H9 (cell line): ENCODE data around the gene PANK2. TPM values are rescaled to one million over a fixed set of nuclear protein-coding genes. Genes with fewer than 3 reads are reported as not detected.

Source experiments
- DNase-seq: peaks from one replicate; pipeline ENCODE4 v3.0.0-alpha.2; 2017
- H2AFZ ChIP-seq: one replicate; pipeline ENCODE4 v1.6.1; 2013; ENCODE audit warnings: mild to moderate bottlenecking, low read length, control low read depth, moderate library complexity
- H2AK5ac ChIP-seq: 2 replicates; pipeline ENCODE4 v1.6.1; 2013; ENCODE audit warnings: low read length, control low read depth, mixed read lengths; ENCODE audit not compliant: insufficient read length
- H2BK120ac ChIP-seq: one replicate; pipeline ENCODE4 v1.6.1; 2013; ENCODE audit warnings: low read depth, mild to moderate bottlenecking, low read length, control low read depth, inconsistent platforms; ENCODE audit not compliant: poor library complexity, severe bottlenecking
- H2BK12ac ChIP-seq: 2 replicates; pipeline ENCODE4 v1.6.1; 2013; ENCODE audit warnings: low read length, control low read depth, mixed read lengths, low read depth; ENCODE audit not compliant: insufficient read length
- H2BK15ac ChIP-seq: 2 replicates; pipeline ENCODE4 v1.6.1; 2013; ENCODE audit warnings: low read depth, low read length, control low read depth
- H2BK20ac ChIP-seq: one replicate; pipeline ENCODE4 v1.6.1; 2013; ENCODE audit warnings: low read depth, mild to moderate bottlenecking, low read length, control low read depth, inconsistent platforms; ENCODE audit not compliant: poor library complexity, severe bottlenecking
- H2BK5ac ChIP-seq: 2 replicates; pipeline ENCODE4 v1.6.1; 2013; ENCODE audit warnings: low read length, control low read depth, mixed read lengths; ENCODE audit not compliant: insufficient read length
- H3K14ac ChIP-seq: 2 replicates; pipeline ENCODE4 v1.6.1; 2013; ENCODE audit warnings: low read length, control low read depth; ENCODE audit not compliant: insufficient read depth
- H3K18ac ChIP-seq: 2 replicates; pipeline ENCODE4 v1.6.1; 2013; ENCODE audit warnings: low read depth, mild to moderate bottlenecking, mixed read lengths, low read length, control low read depth; ENCODE audit not compliant: insufficient read length
- H3K23ac ChIP-seq: 2 replicates; pipeline ENCODE4 v1.6.1; 2013; ENCODE audit warnings: low read length, control low read depth, mixed read lengths, low read depth; ENCODE audit not compliant: insufficient read length
- H3K23me2 ChIP-seq: 2 replicates; pipeline ENCODE4 v1.6.1; 2013; ENCODE audit warnings: low read depth, mild to moderate bottlenecking, mixed read lengths, low read length, control low read depth; ENCODE audit not compliant: insufficient read length, poor library complexity, severe bottlenecking
- H3K27ac ChIP-seq: 2 replicates; pipeline ENCODE4 v1.5.1; 2013; ENCODE audit warnings: low read length, control low read depth, mixed read lengths, low read depth; ENCODE audit not compliant: insufficient read length
- H3K27me3 ChIP-seq: 2 replicates; pipeline ENCODE4 v1.6.1; 2013; ENCODE audit warnings: low read length, control low read depth, inconsistent platforms; ENCODE audit not compliant: insufficient read depth
- H3K4ac ChIP-seq: 2 replicates; pipeline ENCODE4 v1.6.1; 2013; ENCODE audit warnings: low read depth, mild to moderate bottlenecking, control low read depth, inconsistent platforms, low read length, moderate library complexity
- H3K4me1 ChIP-seq: 2 replicates; pipeline ENCODE4 v1.6.1; 2013; ENCODE audit warnings: low read length, control low read depth, inconsistent platforms; ENCODE audit not compliant: insufficient read depth
- H3K4me2 ChIP-seq: 2 replicates; pipeline ENCODE4 v1.6.1; 2013; ENCODE audit warnings: low read length, control low read depth, mixed read lengths; ENCODE audit not compliant: insufficient read length, insufficient read depth
- H3K56ac ChIP-seq: 2 replicates; pipeline ENCODE4 v1.6.1; 2013; ENCODE audit warnings: low read depth, mild to moderate bottlenecking, mixed read lengths, low read length, control low read depth; ENCODE audit not compliant: insufficient read length
- H3K79me1 ChIP-seq: 2 replicates; pipeline ENCODE4 v1.6.1; 2013; ENCODE audit warnings: low read depth, mild to moderate bottlenecking, moderate library complexity, low read length, control low read depth, inconsistent platforms; ENCODE audit not compliant: insufficient read depth, poor library complexity, severe bottlenecking
- H3K79me2 ChIP-seq: 2 replicates; pipeline ENCODE4 v1.6.1; 2013; ENCODE audit warnings: low read length, control low read depth, inconsistent platforms; ENCODE audit not compliant: insufficient read depth
- H3K9ac ChIP-seq: 2 replicates; pipeline ENCODE4 v1.6.1; 2013; ENCODE audit warnings: low read length, control low read depth, mixed read lengths; ENCODE audit not compliant: insufficient read length; ENCODE audit errors: extremely low read depth
- H3K9me3 ChIP-seq: one replicate; pipeline ENCODE4 v1.6.1; 2013; ENCODE audit warnings: low read depth, low read length, inconsistent platforms; ENCODE audit not compliant: control insufficient read depth
- H3T11ph ChIP-seq: one replicate; pipeline ENCODE4 v1.6.1; 2013; ENCODE audit warnings: mild to moderate bottlenecking, low read length, control low read depth, inconsistent platforms
- H4K20me1 ChIP-seq: one replicate; pipeline ENCODE4 v1.6.1; 2013; ENCODE audit not compliant: control insufficient read depth, insufficient read length, insufficient read depth
- H4K5ac ChIP-seq: 2 replicates; pipeline ENCODE4 v1.6.1; 2013; ENCODE audit warnings: low read depth, mild to moderate bottlenecking, mixed read lengths, low read length, control low read depth; ENCODE audit not compliant: insufficient read length
- H4K8ac ChIP-seq: replicated peaks from 2 replicates; pipeline ENCODE4 v1.6.1; 2013; ENCODE audit warnings: low read length, control low read depth, mixed read lengths, low read depth; ENCODE audit not compliant: insufficient read length
- H4K91ac ChIP-seq: 2 replicates; pipeline ENCODE4 v1.6.1; 2013; ENCODE audit warnings: low read depth, mild to moderate bottlenecking, moderate library complexity, mixed read lengths, low read length, control low read depth; ENCODE audit not compliant: insufficient read length
- H3K27ac Mint-ChIP-seq, 3 experiments: 2 replicates in 2 of 3; 3 replicates in 1 of 3; pipeline ENCODE4 v1.8.0; 2020 to 2021; ENCODE audit warnings: mixed read lengths in 3 of 3, mild to moderate bottlenecking in 1 of 3, moderate library complexity in 1 of 3
- H3K27me3 Mint-ChIP-seq: 2 replicates; pipeline ENCODE4 v1.8.0; 2021; ENCODE audit warnings: low read depth, mild to moderate bottlenecking, moderate library complexity, mixed read lengths
- H3K36me3 Mint-ChIP-seq, 3 experiments: 2 replicates in 2 of 3; 3 replicates in 1 of 3; pipeline ENCODE4 v1.8.0; 2020 to 2021; ENCODE audit warnings: low read depth in 3 of 3, mixed read lengths in 3 of 3; ENCODE audit not compliant: insufficient read depth in 1 of 3
- H3K4me1 Mint-ChIP-seq, 2 experiments: 2 replicates each; pipeline ENCODE4 v1.8.0; 2020; ENCODE audit warnings: mixed read lengths in 2 of 2
- H3K4me3 Mint-ChIP-seq, 2 experiments: 2 replicates in 1 of 2; 3 replicates in 1 of 2; pipeline ENCODE4 v1.8.0; 2020 to 2021; ENCODE audit warnings: mild to moderate bottlenecking in 2 of 2, mixed read lengths in 2 of 2, moderate library complexity in 1 of 2
- H3K9me3 Mint-ChIP-seq, 2 experiments: 2 replicates in 1 of 2; 3 replicates in 1 of 2; pipeline ENCODE4 v1.8.0; 2020; ENCODE audit warnings: mild to moderate bottlenecking in 2 of 2, mixed read lengths in 2 of 2, moderate library complexity in 1 of 2
- WGBS: extraction: QIAGEN DNeasy Blood & Tissue Kit; methylation state at CpG from one replicate; pipeline ENCODE4 v1.1.7; 2013; ENCODE audit warnings: missing lambda C conversion rate, low lambda C conversion rate, mixed read lengths; ENCODE audit not compliant: insufficient read length; ENCODE audit errors: extremely low coverage; 5-methylcytosine and 5-hydroxymethylcytosine counted together
- total RNA-seq: library from RNA; stranded (reverse); gene quantifications from 2 replicates; pipeline ENCODE4 v1.2.1, GENCODE V29; 2021
- TF ChIP-seq, protein P1 (sequence below): fragments of 200-600 bp; sonication (generic); conservative IDR thresholded peaks from 3 replicates; pipeline ENCODE4 v1.8.0; 2021; ENCODE audit warnings: antibody characterized with exemption, mild to moderate bottlenecking

The PANK2 gene
- total RNA-seq, 1 experiment from 2014 or later: 65.4 TPM

DNA sequence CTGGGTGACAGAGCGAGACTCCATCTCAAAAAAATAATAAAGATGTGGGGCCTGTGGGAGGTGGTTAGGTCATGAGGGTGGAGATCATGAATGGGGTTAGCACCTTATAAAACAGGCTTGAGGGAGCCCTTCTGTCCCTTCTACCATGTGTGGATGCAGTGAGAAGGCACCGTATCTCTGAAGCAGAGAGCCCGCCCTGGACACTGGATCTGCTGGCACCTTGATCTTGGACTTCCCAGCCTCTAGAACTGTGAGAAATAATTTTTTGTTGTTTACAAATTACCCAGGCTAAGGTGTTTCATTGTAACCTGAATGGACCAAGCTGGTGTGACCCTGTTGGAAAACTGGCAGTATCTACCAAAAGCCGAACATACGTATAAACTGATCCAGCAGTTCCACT lies 15.7 kb upstream of the PANK2 start:
- H3T11ph ChIP-seq: no peak overlapping the region
- H3K4me1 Mint-ChIP-seq: peaks cover 5% of the 10 kb centered on the region in 2 experiments; a peak in 3 of 4 replicates
- no peak overlapping the region for H3K4me2 ChIP-seq
- no peak overlapping the region for H2AFZ ChIP-seq
- H3K23ac ChIP-seq: no peak overlapping the region
- H3K23me2 ChIP-seq: no peaks in the 10 kb centered on the region
- WGBS: no CpG with 5 or more reads among the region's 5 CpGs
- no peak overlapping the region for H2BK20ac ChIP-seq
- no peak overlapping the region for H4K8ac ChIP-seq
- H2BK120ac ChIP-seq: no peak overlapping the region
- H3K4ac ChIP-seq: no peak overlapping the region
- H3K9me3 Mint-ChIP-seq: no peaks in the 10 kb centered on the region
- no peak overlapping the region for H3K9ac ChIP-seq
- H3K27me3 ChIP-seq: no peaks in the 10 kb centered on the region
- no peak for DNase-seq
- H3K4me3 Mint-ChIP-seq: no peak overlapping the region
- H2BK12ac ChIP-seq: no peak overlapping the region
- no peak overlapping the region for H3K56ac ChIP-seq
- H4K91ac ChIP-seq: no peak overlapping the region
- H3K79me1 ChIP-seq: no peaks in the 10 kb centered on the region
- no peak overlapping the region for H3K14ac ChIP-seq
- no peak overlapping the region for H2AK5ac ChIP-seq
- TF ChIP-seq, protein P1, sequence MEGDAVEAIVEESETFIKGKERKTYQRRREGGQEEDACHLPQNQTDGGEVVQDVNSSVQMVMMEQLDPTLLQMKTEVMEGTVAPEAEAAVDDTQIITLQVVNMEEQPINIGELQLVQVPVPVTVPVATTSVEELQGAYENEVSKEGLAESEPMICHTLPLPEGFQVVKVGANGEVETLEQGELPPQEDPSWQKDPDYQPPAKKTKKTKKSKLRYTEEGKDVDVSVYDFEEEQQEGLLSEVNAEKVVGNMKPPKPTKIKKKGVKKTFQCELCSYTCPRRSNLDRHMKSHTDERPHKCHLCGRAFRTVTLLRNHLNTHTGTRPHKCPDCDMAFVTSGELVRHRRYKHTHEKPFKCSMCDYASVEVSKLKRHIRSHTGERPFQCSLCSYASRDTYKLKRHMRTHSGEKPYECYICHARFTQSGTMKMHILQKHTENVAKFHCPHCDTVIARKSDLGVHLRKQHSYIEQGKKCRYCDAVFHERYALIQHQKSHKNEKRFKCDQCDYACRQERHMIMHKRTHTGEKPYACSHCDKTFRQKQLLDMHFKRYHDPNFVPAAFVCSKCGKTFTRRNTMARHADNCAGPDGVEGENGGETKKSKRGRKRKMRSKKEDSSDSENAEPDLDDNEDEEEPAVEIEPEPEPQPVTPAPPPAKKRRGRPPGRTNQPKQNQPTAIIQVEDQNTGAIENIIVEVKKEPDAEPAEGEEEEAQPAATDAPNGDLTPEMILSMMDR: no peak
- no peak overlapping the region for H4K5ac ChIP-seq
- no peak overlapping the region for H2BK5ac ChIP-seq
- peaks cover 1% of the 10 kb centered on the region; the same call in 1 of the 2 replicates for H3K27me3 Mint-ChIP-seq
- H3K27ac ChIP-seq: no peak overlapping the region
- no peak overlapping the region for H3K27ac Mint-ChIP-seq
- H3K4me1 ChIP-seq: no peaks in the 10 kb centered on the region; the same call in 1 of the 2 replicates
- peaks cover 6 to 20% (median 19%) of the 10 kb centered on the region in 3 experiments; a peak in 6 of 7 replicates for H3K36me3 Mint-ChIP-seq
- no peaks in the 10 kb centered on the region for H3K9me3 ChIP-seq
- no peaks in the 10 kb centered on the region for H3K79me2 ChIP-seq
- H3K18ac ChIP-seq: no peak overlapping the region
- no peak overlapping the region for H2BK15ac ChIP-seq
- H4K20me1 ChIP-seq: no peaks in the 10 kb centered on the region
